ENCODE data around the gene KCNF1.

The KCNF1 gene

GRCh38 chr2:10901160-10901939 is 10.4 kb upstream of the KCNF1 start:
- Histone ChIP-seq H4K12ac (ENCODE audit: low read depth, low read length) (no peak overlapping the region), H3K4me1 (ENCODE audit: control insufficient read depth in 1 of 2, insufficient read depth in 2 of 2, low read length in 2 of 2) (peaks cover 2 to 3% of the 10 kb centered on the region in 2 experiments), H2BK120ac (ENCODE audit: insufficient read depth, low read length, poor library complexity) (no peak overlapping the region), H3K27ac (ENCODE audit: low read depth, low read length) (no peak overlapping the region), H3K79me1 (ENCODE audit: low read length) (no peaks in the 10 kb centered on the region), H2BK5ac (ENCODE audit: low read depth, low read length, poor library complexity) (no peak overlapping the region), H3K4me2 (ENCODE audit: low read length) (no peak overlapping the region), H4K8ac (ENCODE audit: low read depth, low read length) (no peak overlapping the region), H3K27me3 (ENCODE audit: insufficient read depth, low read length) (no peaks in the 10 kb centered on the region), H3K36me3 (ENCODE audit: control insufficient read depth in 1 of 2, insufficient read depth in 2 of 2, low read length in 2 of 2) (no peaks in the 10 kb centered on the region), H3K9ac (ENCODE audit: low read length) (no peak overlapping the region), H3K18ac (ENCODE audit: low read length) (no peak overlapping the region), H3K9me3 (ENCODE audit: insufficient read depth, low read depth, low read length) (peaks cover 2% of the 10 kb centered on the region), H3K4ac (ENCODE audit: low read depth, low read length) (no peak overlapping the region), H4K91ac (ENCODE audit: low read depth, low read length) (no peak overlapping the region), H2BK12ac (ENCODE audit: low read length) (no peak overlapping the region), H3K79me2 (ENCODE audit: control insufficient read depth, insufficient read depth, low read length, poor library complexity) (no peaks in the 10 kb centered on the region), H2AK5ac (ENCODE audit: low read length) (no peak overlapping the region), H3K14ac (ENCODE audit: low read length) (no peak overlapping the region), H2AFZ (ENCODE audit: insufficient read depth, low read length, poor library complexity) (no peak overlapping the region), H3K4me3 (ENCODE audit: low read depth, low read length) (no peak overlapping the region), H3K23ac (ENCODE audit: low read length) (no peak overlapping the region)
- DNase-seq, result peak; percentile 97
- WGBS (ENCODE audit: extremely low coverage, insufficient coverage, insufficient read length), result no CpG with 5 or more reads among the region's 12 CpGs

- H3K27ac ChIP-seq (ENCODE audit: low read depth, low read length), result no peak overlapping the region
- no peak overlapping the region for H3K9ac ChIP-seq (ENCODE audit: low read length)
- H2BK5ac ChIP-seq (ENCODE audit: low read depth, low read length, poor library complexity), result no peak overlapping the region
- no peaks in the 10 kb centered on the region for H3K79me2 ChIP-seq (ENCODE audit: control insufficient read depth, insufficient read depth, low read length, poor library complexity)
- H3K18ac ChIP-seq (ENCODE audit: low read length), result no peak overlapping the region
- H3K4me1 ChIP-seq (ENCODE audit: control insufficient read depth in 1 of 2, insufficient read depth in 2 of 2, low read length in 2 of 2), result peaks cover 2 to 3% of the 10 kb centered on the region in 2 experiments
- H2AK5ac ChIP-seq (ENCODE audit: low read length), result no peak overlapping the region
- H2BK12ac ChIP-seq (ENCODE audit: low read length), result no peak overlapping the region
- H3K27me3 ChIP-seq (ENCODE audit: insufficient read depth, low read length), result no peaks in the 10 kb centered on the region
- no peak overlapping the region for H3K4ac ChIP-seq (ENCODE audit: low read depth, low read length)
- no peak overlapping the region for H4K8ac ChIP-seq (ENCODE audit: low read depth, low read length)
- no CpG with 5 or more reads among the region's 2 CpGs for WGBS (ENCODE audit: extremely low coverage, insufficient coverage, insufficient read length)
- H4K91ac ChIP-seq (ENCODE audit: low read depth, low read length), result no peak overlapping the region
- no peak for DNase-seq
- H4K12ac ChIP-seq (ENCODE audit: low read depth, low read length), result no peak overlapping the region
- no peak overlapping the region for H3K4me2 ChIP-seq (ENCODE audit: low read length)
- no peak overlapping the region for H3K4me3 ChIP-seq (ENCODE audit: low read depth, low read length)
- H3K79me1 ChIP-seq (ENCODE audit: low read length), result no peaks in the 10 kb centered on the region
- no peak overlapping the region for H3K14ac ChIP-seq (ENCODE audit: low read length)
- no peak overlapping the region for H3K23ac ChIP-seq (ENCODE audit: low read length)
- no peak overlapping the region for H2BK120ac ChIP-seq (ENCODE audit: insufficient read depth, low read length, poor library complexity)
- peaks cover 2% of the 10 kb centered on the region for H3K9me3 ChIP-seq (ENCODE audit: insufficient read depth, low read depth, low read length)
- H2AFZ ChIP-seq (ENCODE audit: insufficient read depth, low read length, poor library complexity), result no peak overlapping the region
- no peaks in the 10 kb centered on the region for H3K36me3 ChIP-seq (ENCODE audit: control insufficient read depth in 1 of 2, insufficient read depth in 2 of 2, low read length in 2 of 2)
These were observed 7.9 kb upstream of the KCNF1 start for GRCh38 chr2:10903861-10904210.

- H2BK5ac ChIP-seq (ENCODE audit: low read depth, low read length, poor library complexity), result no peak overlapping the region
- no peak overlapping the region for H4K8ac ChIP-seq (ENCODE audit: low read depth, low read length)
- H2AFZ ChIP-seq (ENCODE audit: insufficient read depth, low read length, poor library complexity), result no peak overlapping the region
- no peak overlapping the region for H3K4ac ChIP-seq (ENCODE audit: low read depth, low read length)
- no peak overlapping the region for H3K27ac ChIP-seq (ENCODE audit: low read depth, low read length)
- no peak overlapping the region for H4K12ac ChIP-seq (ENCODE audit: low read depth, low read length)
- no peak overlapping the region for H2BK12ac ChIP-seq (ENCODE audit: low read length)
- H3K36me3 ChIP-seq (ENCODE audit: control insufficient read depth in 1 of 2, insufficient read depth in 2 of 2, low read length in 2 of 2), result no peaks in the 10 kb centered on the region
- no peak overlapping the region for H3K9ac ChIP-seq (ENCODE audit: low read length)
- H3K79me1 ChIP-seq (ENCODE audit: low read length), result no peaks in the 10 kb centered on the region
- H3K4me1 ChIP-seq (ENCODE audit: control insufficient read depth in 1 of 2, insufficient read depth in 2 of 2, low read length in 2 of 2), result peaks cover 2 to 3% of the 10 kb centered on the region in 2 experiments
- no peak overlapping the region for H3K18ac ChIP-seq (ENCODE audit: low read length)
- no peak overlapping the region for H2AK5ac ChIP-seq (ENCODE audit: low read length)
- no peaks in the 10 kb centered on the region for H3K79me2 ChIP-seq (ENCODE audit: control insufficient read depth, insufficient read depth, low read length, poor library complexity)
- H3K23ac ChIP-seq (ENCODE audit: low read length), result no peak overlapping the region
- peaks cover 2% of the 10 kb centered on the region for H3K9me3 ChIP-seq (ENCODE audit: insufficient read depth, low read depth, low read length)
- no peak overlapping the region for H3K4me3 ChIP-seq (ENCODE audit: low read depth, low read length)
- H3K14ac ChIP-seq (ENCODE audit: low read length), result no peak overlapping the region
- no CpG with 5 or more reads among the region's 6 CpGs for WGBS (ENCODE audit: extremely low coverage, insufficient coverage, insufficient read length)
- no peak overlapping the region for H4K91ac ChIP-seq (ENCODE audit: low read depth, low read length)
- no peak overlapping the region for H3K4me2 ChIP-seq (ENCODE audit: low read length)
- H2BK120ac ChIP-seq (ENCODE audit: insufficient read depth, low read length, poor library complexity), result no peak overlapping the region
- DNase-seq, result no peak
- no peaks in the 10 kb centered on the region for H3K27me3 ChIP-seq (ENCODE audit: insufficient read depth, low read length)
These were observed 7.3 kb upstream of the KCNF1 start for GRCh38 chr2:10904455-10904854.

GRCh38 chr2:10905006-10905861 is 6.5 kb upstream of the KCNF1 start:
- H3K79me2 ChIP-seq (ENCODE audit: control insufficient read depth, insufficient read depth, low read length, poor library complexity), result no peaks in the 10 kb centered on the region
- no peak overlapping the region for H2BK12ac ChIP-seq (ENCODE audit: low read length)
- H3K9ac ChIP-seq (ENCODE audit: low read length), result no peak overlapping the region
- no peak overlapping the region for H2BK5ac ChIP-seq (ENCODE audit: low read depth, low read length, poor library complexity)
- H3K23ac ChIP-seq (ENCODE audit: low read length), result no peak overlapping the region
- no peak overlapping the region for H3K4me2 ChIP-seq (ENCODE audit: low read length)
- peaks cover 2 to 3% of the 10 kb centered on the region in 2 experiments for H3K4me1 ChIP-seq (ENCODE audit: control insufficient read depth in 1 of 2, insufficient read depth in 2 of 2, low read length in 2 of 2)
- no peak overlapping the region for H2AK5ac ChIP-seq (ENCODE audit: low read length)
- no peak overlapping the region for H2AFZ ChIP-seq (ENCODE audit: insufficient read depth, low read length, poor library complexity)
- no peak overlapping the region for H3K4ac ChIP-seq (ENCODE audit: low read depth, low read length)
- H3K79me1 ChIP-seq (ENCODE audit: low read length), result no peaks in the 10 kb centered on the region
- no peak overlapping the region for H2BK120ac ChIP-seq (ENCODE audit: insufficient read depth, low read length, poor library complexity)
- peaks cover 2% of the 10 kb centered on the region for H3K9me3 ChIP-seq (ENCODE audit: insufficient read depth, low read depth, low read length)
- no peak overlapping the region for H3K27ac ChIP-seq (ENCODE audit: low read depth, low read length)
- WGBS (ENCODE audit: extremely low coverage, insufficient coverage, insufficient read length), result no CpG with 5 or more reads among the region's 9 CpGs
- no peak overlapping the region for H4K8ac ChIP-seq (ENCODE audit: low read depth, low read length)
- peak overlapping the region; percentile 6 for H3K4me3 ChIP-seq (ENCODE audit: low read depth, low read length)
- DNase-seq, result no peak
- no peak overlapping the region for H4K91ac ChIP-seq (ENCODE audit: low read depth, low read length)
- H3K36me3 ChIP-seq (ENCODE audit: control insufficient read depth in 1 of 2, insufficient read depth in 2 of 2, low read length in 2 of 2), result no peaks in the 10 kb centered on the region
- no peak overlapping the region for H3K14ac ChIP-seq (ENCODE audit: low read length)
- no peak overlapping the region for H3K18ac ChIP-seq (ENCODE audit: low read length)
- no peak overlapping the region for H4K12ac ChIP-seq (ENCODE audit: low read depth, low read length)
- no peaks in the 10 kb centered on the region for H3K27me3 ChIP-seq (ENCODE audit: insufficient read depth, low read length)

Measured in trophoblast cell (in vitro differentiated cells and primary cell).